GM06990 (cell line): ENCODE measurements around the gene SYT9.

Experiments used
- DNase-seq: peaks from one replicate; pipeline ENCODE4 v3.0.0-alpha.2; 2011; ENCODE audit not compliant: insufficient read length; ENCODE audit errors: extremely low read depth
- H3K27me3 ChIP-seq: replicated peaks from 2 replicates; pipeline ENCODE4 v1.6.0; 2011; ENCODE audit warnings: low read length; ENCODE audit not compliant: control insufficient read depth, insufficient read depth
- H3K36me3 ChIP-seq: 2 replicates; pipeline ENCODE4 v1.5.1; 2011; ENCODE audit warnings: low read length; ENCODE audit not compliant: control insufficient read depth, insufficient read depth
- H3K4me3 ChIP-seq: replicated peaks from 2 replicates; pipeline ENCODE4 v1.5.1; 2011; ENCODE audit warnings: low read depth, mild to moderate bottlenecking, control low read depth, low read length
- TF ChIP-seq, protein P1 (sequence below): IDR thresholded peaks from 2 replicates; pipeline ENCODE4 v1.5.1; 2011; ENCODE audit warnings: low read length, control low read depth, mild to moderate bottlenecking, inconsistent platforms; ENCODE audit not compliant: insufficient read depth, poor library complexity, severe bottlenecking

SYT9 gene

DNA sequence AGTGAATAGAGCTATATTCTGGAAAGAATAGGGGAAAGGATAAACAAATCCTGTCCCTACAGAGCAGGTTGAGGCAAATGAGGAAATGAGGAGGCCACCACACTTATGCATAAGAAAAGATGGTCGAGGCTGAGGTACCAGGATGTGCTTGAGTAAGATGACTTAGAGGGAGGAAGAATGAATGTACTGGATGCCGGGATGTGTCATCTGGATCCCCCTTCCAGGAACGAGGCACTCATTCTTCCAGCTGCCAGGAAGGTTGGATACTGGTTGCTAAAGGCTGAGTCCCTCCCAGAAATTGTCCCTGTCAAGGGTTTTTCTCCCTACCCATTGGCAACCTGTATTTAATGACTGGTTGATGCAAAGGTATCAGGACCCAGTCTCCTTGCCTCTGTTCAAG is 31.1 kb upstream of the SYT9 start:
- TF ChIP-seq, protein P1, sequence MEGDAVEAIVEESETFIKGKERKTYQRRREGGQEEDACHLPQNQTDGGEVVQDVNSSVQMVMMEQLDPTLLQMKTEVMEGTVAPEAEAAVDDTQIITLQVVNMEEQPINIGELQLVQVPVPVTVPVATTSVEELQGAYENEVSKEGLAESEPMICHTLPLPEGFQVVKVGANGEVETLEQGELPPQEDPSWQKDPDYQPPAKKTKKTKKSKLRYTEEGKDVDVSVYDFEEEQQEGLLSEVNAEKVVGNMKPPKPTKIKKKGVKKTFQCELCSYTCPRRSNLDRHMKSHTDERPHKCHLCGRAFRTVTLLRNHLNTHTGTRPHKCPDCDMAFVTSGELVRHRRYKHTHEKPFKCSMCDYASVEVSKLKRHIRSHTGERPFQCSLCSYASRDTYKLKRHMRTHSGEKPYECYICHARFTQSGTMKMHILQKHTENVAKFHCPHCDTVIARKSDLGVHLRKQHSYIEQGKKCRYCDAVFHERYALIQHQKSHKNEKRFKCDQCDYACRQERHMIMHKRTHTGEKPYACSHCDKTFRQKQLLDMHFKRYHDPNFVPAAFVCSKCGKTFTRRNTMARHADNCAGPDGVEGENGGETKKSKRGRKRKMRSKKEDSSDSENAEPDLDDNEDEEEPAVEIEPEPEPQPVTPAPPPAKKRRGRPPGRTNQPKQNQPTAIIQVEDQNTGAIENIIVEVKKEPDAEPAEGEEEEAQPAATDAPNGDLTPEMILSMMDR, result no peak
- H3K36me3 ChIP-seq, result no peaks in the 10 kb centered on the region
- no peak overlapping the region for H3K4me3 ChIP-seq
- DNase-seq, result no peak
- no peaks in the 10 kb centered on the region; the same call in none of the 2 replicates for H3K27me3 ChIP-seq

DNA sequence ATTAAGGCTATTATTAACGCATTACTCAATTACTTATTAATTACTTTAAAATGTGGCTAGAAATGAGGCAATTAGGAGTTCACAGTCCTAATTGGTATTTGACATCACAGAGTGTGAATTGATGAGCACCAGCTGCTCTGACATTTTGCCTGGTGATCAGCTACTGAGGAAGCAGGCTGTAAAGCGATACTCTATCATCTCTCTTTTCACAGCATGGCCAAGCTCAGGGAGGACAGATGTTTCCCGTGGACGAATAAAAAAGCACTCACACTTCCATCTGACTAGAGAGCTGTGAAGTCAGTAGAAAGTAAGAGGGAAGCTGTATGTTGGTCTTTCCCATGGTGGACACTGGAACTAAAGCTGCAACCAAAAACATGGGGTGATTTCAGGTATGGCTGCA is 29.1 kb upstream of the SYT9 start:
- TF ChIP-seq, protein P1, result no peak
- no peak for DNase-seq
- no peaks in the 10 kb centered on the region; the same call in 1 of the 2 replicates for H3K27me3 ChIP-seq
- H3K4me3 ChIP-seq, result no peak overlapping the region
- no peaks in the 10 kb centered on the region for H3K36me3 ChIP-seq

DNA sequence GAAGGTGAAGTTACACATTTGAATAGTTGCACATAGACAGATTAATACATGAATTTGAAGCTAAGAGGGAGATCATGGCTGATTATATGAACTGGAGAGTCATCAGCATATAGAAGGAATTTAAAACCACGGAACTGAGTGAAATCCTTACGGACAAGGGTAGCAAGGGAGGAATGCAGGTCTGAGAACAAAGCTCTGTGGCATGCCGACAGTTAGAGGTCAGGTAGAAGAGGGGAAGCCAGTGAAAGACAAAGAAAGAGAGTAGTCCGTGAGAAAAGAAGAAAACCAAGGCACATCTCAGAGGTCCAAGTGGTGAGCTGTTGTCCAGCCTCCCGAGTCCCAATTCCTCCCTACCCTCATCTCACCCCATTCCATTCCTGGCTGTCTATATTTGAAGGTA is 11.8 kb upstream of the SYT9 start:
- TF ChIP-seq, protein P1, result no peak
- DNase-seq, result no peak
- Histone ChIP-seq H3K36me3 (no peaks in the 10 kb centered on the region), H3K4me3 (no peak overlapping the region), H3K27me3 (no peaks in the 10 kb centered on the region; the same call in 1 of the 2 replicates)

DNA sequence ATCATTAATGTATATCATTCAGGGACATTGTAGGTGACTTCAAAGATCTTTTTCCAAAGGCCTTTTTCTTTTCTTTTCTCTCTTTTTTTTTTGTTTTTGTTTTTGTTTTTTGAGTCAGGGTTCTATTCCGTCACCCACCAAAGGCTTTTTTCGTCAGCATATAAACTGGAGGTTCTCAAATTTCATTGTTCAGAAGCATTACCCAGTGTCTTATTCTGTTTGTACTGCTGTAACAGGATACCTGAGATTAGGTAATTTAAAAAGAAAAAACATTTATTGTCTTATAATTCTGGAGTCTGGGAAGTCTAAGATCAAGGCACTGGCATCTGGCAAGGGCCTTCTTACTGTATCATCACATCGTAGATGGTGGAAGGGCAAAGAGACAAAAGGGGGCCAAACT is 6.4 kb upstream of the SYT9 start:
- Histone ChIP-seq H3K36me3 (no peaks in the 10 kb centered on the region), H3K4me3 (no peak overlapping the region), H3K27me3 (no peaks in the 10 kb centered on the region)
- DNase-seq, result no peak
- TF ChIP-seq, protein P1, result no peak

DNA sequence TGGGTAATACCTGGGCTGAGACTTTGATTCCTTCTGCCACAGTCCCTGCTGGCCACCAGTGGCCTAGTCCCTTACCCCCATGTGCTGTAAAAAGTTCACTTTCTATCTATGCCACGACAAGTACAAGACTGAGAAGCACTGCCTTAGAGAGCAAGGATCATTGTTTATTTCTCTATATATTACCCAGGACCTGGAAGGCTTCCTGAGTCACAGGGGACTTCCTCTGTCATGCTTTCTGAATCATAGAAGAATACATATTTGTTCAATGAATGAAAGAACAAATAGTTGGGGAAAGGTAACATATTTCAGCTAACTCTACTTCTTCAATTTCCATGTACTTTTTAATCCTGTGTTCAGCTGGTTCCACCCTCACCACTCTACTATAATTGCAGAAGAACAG is 5.5 kb upstream of the SYT9 start:
- Histone ChIP-seq H3K36me3 (no peaks in the 10 kb centered on the region), H3K27me3 (no peaks in the 10 kb centered on the region; the same call in 1 of the 2 replicates), H3K4me3 (no peak overlapping the region)
- TF ChIP-seq, protein P1, result no peak
- no peak for DNase-seq

DNA sequence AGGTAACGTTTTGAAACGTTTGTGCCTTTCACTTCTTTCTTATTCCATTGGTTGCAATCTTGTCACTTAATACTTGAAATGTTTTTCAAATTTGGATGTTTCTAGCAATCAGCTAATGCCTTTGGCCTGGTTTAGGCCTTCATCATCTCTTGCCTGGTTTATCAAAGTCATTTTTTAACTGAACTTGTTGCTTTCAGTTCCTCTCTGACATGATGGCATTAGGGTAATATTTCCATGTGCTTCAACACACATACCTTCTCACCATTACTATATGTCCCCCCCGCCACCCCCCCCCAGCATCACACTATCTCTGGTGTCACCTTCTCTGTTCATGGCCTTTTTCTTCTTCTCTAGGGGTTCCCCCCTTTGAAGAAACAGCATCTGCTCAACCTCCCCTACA is 1.5 kb upstream of the SYT9 start:
- TF ChIP-seq, protein P1, result no peak
- Histone ChIP-seq H3K36me3 (no peaks in the 10 kb centered on the region), H3K27me3 (peaks cover 6% of the 10 kb centered on the region), H3K4me3 (no peak overlapping the region)
- DNase-seq, result no peak
